Measurements from ENCODE around the gene CSK.

CSK gene

GRCh38 chr15:74845581-74845980, 63.7 kb downstream of the CSK start:
- DNase-seq, result no peak

- DNase-seq, result peak; percentile 63
Observed at GRCh38 chr15:74847432-74847831, 65.6 kb downstream of the CSK start.

GRCh38 chr15:74850393-74850792, 68.5 kb downstream of the CSK start:
- DNase-seq, result no peak

- no peak for DNase-seq
Observed at GRCh38 chr15:74851960-74852359, 70.1 kb downstream of the CSK start.

All from hematopoietic multipotent progenitor cell treated with erythropoietin and hydrocortisone succinate and interleukin-3 and kit ligand, for 6 days (in vitro differentiated cells).